ENCODE measurements around the gene HCN1.

DNA sequence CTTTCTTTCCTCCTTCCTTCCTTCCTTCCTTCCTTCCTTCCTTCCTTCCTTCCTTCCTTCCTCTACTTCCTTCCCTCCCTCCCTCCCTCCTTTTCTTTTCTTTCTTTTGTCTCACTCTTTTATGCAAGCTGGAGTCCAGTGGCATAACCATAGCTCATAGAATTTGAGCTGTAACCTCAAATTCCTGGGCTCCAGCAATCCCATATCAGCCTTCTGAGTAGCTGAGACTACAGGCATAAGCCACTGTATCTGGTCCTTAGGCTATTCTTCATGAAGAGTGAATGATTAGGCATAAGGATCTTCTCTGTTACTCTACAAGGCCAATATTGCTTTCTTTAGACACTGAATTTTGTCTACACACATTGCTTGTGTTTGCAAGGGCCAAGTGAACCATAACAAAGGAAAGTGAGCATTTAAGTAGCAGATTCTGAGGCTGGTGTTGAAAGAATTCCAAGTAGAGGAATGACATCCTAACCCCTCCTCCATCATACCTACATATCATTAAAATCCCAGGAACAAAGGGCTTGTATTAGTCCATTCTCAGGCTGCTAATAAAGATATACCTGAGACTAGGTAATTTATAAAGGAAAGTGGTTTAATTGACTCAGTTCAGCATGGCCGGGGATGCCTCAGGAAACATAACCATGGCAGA lies 293.2 kb downstream of the HCN1 start:
- no peak for TF ChIP-seq POLR2A (IDR thresholded peaks at IDR 0.05)
- TF ChIP-seq, protein P1, sequence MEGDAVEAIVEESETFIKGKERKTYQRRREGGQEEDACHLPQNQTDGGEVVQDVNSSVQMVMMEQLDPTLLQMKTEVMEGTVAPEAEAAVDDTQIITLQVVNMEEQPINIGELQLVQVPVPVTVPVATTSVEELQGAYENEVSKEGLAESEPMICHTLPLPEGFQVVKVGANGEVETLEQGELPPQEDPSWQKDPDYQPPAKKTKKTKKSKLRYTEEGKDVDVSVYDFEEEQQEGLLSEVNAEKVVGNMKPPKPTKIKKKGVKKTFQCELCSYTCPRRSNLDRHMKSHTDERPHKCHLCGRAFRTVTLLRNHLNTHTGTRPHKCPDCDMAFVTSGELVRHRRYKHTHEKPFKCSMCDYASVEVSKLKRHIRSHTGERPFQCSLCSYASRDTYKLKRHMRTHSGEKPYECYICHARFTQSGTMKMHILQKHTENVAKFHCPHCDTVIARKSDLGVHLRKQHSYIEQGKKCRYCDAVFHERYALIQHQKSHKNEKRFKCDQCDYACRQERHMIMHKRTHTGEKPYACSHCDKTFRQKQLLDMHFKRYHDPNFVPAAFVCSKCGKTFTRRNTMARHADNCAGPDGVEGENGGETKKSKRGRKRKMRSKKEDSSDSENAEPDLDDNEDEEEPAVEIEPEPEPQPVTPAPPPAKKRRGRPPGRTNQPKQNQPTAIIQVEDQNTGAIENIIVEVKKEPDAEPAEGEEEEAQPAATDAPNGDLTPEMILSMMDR (IDR thresholded peaks at IDR 0.05) = no peak
